A673 (cell line): Measurements from ENCODE around the gene CST11. TPM values are rescaled to one million over a fixed set of nuclear protein-coding genes. Genes with fewer than 3 reads are reported as not detected.

Source experiments
- BruUV-seq: library from RNA; stranded (reverse); fragments of 400-500 nt; replicated peaks from 2 replicates; lab custom pipeline; 2021; lab: Mats Ljungman, UMichigan
- CTCF ChIA-PET: fragments of 300-600 bp; sonication (Branson Sonifier 250); formaldehyde crosslinking; loops from one replicate; lab custom pipeline; 2022; ENCODE audit warnings: antibody characterized with exemption; lab: Charles Lee
- POLR2A ChIA-PET: fragments of 300-600 bp; sonication (Branson Sonifier 250); formaldehyde crosslinking; loops from one replicate; lab custom pipeline; 2022; ENCODE audit warnings: antibody characterized with exemption; ENCODE audit not compliant: low non-redundant PET; lab: Charles Lee
- DNase-seq: peaks from one replicate; pipeline ENCODE4 v3.0.0-alpha.2; 2015; ENCODE audit warnings: low spot score
- H3K27ac ChIP-seq: fragments of 200-600 bp; sonication (generic); 2 replicates; pipeline ENCODE4 v1.5.1; 2016; ENCODE audit warnings: mixed run types, low read depth, mild to moderate bottlenecking, mixed read lengths, antibody characterized with exemption, low read length; ENCODE audit not compliant: poor library complexity, severe bottlenecking
- H3K27me3 ChIP-seq: fragments of 200-600 bp; sonication (generic); replicated peaks from 2 replicates; pipeline ENCODE4 v1.6.1; 2017; ENCODE audit warnings: mixed run types, low read depth, mild to moderate bottlenecking, mixed read lengths, antibody characterized with exemption, low read length; ENCODE audit not compliant: insufficient read depth, poor library complexity
- H3K36me3 ChIP-seq: fragments of 200-600 bp; sonication (generic); 2 replicates; pipeline ENCODE4 v1.6.1; 2016; ENCODE audit warnings: mixed run types, mild to moderate bottlenecking, mixed read lengths, antibody characterized with exemption, low read length; ENCODE audit not compliant: insufficient read depth, poor library complexity, severe bottlenecking
- H3K4me1 ChIP-seq: fragments of 200-600 bp; sonication (generic); 2 replicates; pipeline ENCODE4 v1.6.1; 2017; ENCODE audit warnings: mixed run types, mild to moderate bottlenecking, mixed read lengths, antibody characterized with exemption, low read length; ENCODE audit not compliant: insufficient read depth, poor library complexity, severe bottlenecking
- H3K4me3 ChIP-seq: fragments of 200-600 bp; sonication (generic); 2 replicates; pipeline ENCODE4 v1.5.1; 2016; ENCODE audit warnings: low read depth, mixed run types, mild to moderate bottlenecking, mixed read lengths, low read length; ENCODE audit not compliant: poor library complexity, severe bottlenecking
- H3K9me3 ChIP-seq: fragments of 200-600 bp; sonication (generic); 2 replicates; pipeline ENCODE4 v1.6.1; 2016; ENCODE audit warnings: mixed run types, low read depth, mild to moderate bottlenecking, mixed read lengths, antibody characterized with exemption, low read length; ENCODE audit not compliant: poor library complexity, severe bottlenecking
- EZH2 ChIP-seq: fragments of 200-600 bp; sonication (generic); IDR thresholded peaks from 2 replicates; pipeline ENCODE4 v1.6.1; 2017; ENCODE audit warnings: borderline replicate concordance, low read depth, mild to moderate bottlenecking, mixed read lengths, antibody characterized with exemption, low read length; ENCODE audit not compliant: poor library complexity, severe bottlenecking
- intact Hi-C: fragments of 100-400 bp; cut with micrococcal nuclease; formaldehyde crosslinking; loops from one replicate; pipeline ENCODE4 v1.10.0; 2022; ENCODE audit not compliant: unreplicated experiment
- total RNA-seq: library from RNA; stranded (reverse); gene quantifications from 2 replicates; pipeline ENCODE4 v1.2.3, GENCODE V29; 2021
- TF ChIP-seq, protein P1 (sequence below): fragments of 300-800, 200-600 bp; sonication (generic); conservative IDR thresholded peaks from 2 replicates; pipeline ENCODE4 v1.5.1; 2017; ENCODE audit warnings: low read depth, mild to moderate bottlenecking, antibody characterized with exemption, low read length, moderate library complexity, mixed read lengths

Gene CST11
- total RNA-seq, 1 experiment from 2014 or later, result not detected

DNA sequence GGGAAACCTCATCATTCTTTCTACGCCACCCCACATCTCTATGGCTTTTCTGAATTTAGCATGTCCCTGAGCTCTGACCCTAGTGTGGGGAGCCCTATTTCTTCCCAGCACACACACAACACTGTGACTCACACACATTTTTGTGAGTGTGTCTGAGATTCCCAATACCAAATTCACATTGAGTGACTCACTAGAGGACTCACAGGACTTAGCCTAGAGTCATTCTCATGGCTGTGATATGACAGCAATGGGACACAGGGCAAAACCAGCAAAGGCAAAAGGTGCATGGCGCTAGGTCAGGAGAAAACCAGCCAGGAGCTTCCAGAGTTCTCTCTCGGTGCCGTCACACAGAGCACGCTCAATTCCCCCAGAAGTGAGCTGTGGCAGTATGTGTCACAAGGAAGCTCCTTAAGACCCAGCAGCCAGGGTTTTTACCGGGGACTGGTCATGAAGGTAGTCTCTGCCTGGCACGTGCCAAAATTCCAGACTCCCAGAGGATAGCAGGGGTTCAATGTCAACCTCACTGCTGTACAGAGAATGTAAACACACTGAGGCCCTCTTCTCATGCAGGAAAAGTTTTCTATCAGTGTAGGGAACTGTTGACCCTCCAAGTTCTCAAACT is 7.0 kb downstream of the CST11 start:
- no TSS peak for BruUV-seq
- DNase-seq, result no peak
- intact Hi-C loops, result no loop called here
- Histone ChIP-seq H3K4me1 (no peaks in the 10 kb centered on the region), H3K4me3 (no peak overlapping the region), H3K9me3 (no peaks in the 10 kb centered on the region), H3K27me3 (no peaks in the 10 kb centered on the region), H3K36me3 (no peaks in the 10 kb centered on the region), H3K27ac (no peak overlapping the region)
- TF ChIP-seq, protein P1, sequence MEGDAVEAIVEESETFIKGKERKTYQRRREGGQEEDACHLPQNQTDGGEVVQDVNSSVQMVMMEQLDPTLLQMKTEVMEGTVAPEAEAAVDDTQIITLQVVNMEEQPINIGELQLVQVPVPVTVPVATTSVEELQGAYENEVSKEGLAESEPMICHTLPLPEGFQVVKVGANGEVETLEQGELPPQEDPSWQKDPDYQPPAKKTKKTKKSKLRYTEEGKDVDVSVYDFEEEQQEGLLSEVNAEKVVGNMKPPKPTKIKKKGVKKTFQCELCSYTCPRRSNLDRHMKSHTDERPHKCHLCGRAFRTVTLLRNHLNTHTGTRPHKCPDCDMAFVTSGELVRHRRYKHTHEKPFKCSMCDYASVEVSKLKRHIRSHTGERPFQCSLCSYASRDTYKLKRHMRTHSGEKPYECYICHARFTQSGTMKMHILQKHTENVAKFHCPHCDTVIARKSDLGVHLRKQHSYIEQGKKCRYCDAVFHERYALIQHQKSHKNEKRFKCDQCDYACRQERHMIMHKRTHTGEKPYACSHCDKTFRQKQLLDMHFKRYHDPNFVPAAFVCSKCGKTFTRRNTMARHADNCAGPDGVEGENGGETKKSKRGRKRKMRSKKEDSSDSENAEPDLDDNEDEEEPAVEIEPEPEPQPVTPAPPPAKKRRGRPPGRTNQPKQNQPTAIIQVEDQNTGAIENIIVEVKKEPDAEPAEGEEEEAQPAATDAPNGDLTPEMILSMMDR, result no peak
- no peak for TF ChIP-seq EZH2
- ChIA-PET CTCF (no interaction called here), POLR2A (no interaction called here)

GRCh38 chr20:23444859-23445258 is 7.8 kb downstream of the CST11 start:
- Histone ChIP-seq H3K27me3 (no peaks in the 10 kb centered on the region), H3K4me3 (no peak overlapping the region), H3K36me3 (no peaks in the 10 kb centered on the region), H3K4me1 (no peaks in the 10 kb centered on the region), H3K9me3 (no peaks in the 10 kb centered on the region), H3K27ac (no peak overlapping the region)
- DNase-seq, result no peak
- CTCF ChIA-PET, result no interaction called here
- no TSS peak for BruUV-seq
- TF ChIP-seq, protein P1, result no peak
- POLR2A ChIA-PET, result no interaction called here
- intact Hi-C loops, result no loop called here

- intact Hi-C loops, result loop anchor here (1.0 to 2.0 kb wide), 2 partner anchors 164 to 224 kb away; no protein-coding TSS in a partner anchor
- no peak for TF ChIP-seq EZH2
- TF ChIP-seq, protein P1, result no peak
- POLR2A ChIA-PET, result no interaction called here
- no TSS peak for BruUV-seq
- Histone ChIP-seq H3K36me3 (no peaks in the 10 kb centered on the region), H3K27me3 (no peaks in the 10 kb centered on the region), H3K9me3 (no peaks in the 10 kb centered on the region), H3K4me1 (no peaks in the 10 kb centered on the region), H3K27ac (no peak overlapping the region), H3K4me3 (no peak overlapping the region)
- CTCF ChIA-PET, result interaction anchor here (0.9 to 1.6 kb wide), 2 partner anchors 166 to 224 kb away, joined by 3 to 7 read pairs; no protein-coding TSS in a partner anchor
- no peak for DNase-seq
These were observed 10.2 kb downstream of the CST11 start for GRCh38 chr20:23442436-23442835.
